Nucleus accumbens (tissue), 56 donors: ENCODE data around the gene CDKN2A.

ENCODE experiments used
- DNase-seq, 56 donors: peaks; one replicate each; lab custom pipeline; 2025; lab: John Stamatoyannopoulos, UW

CDKN2A gene

DNA sequence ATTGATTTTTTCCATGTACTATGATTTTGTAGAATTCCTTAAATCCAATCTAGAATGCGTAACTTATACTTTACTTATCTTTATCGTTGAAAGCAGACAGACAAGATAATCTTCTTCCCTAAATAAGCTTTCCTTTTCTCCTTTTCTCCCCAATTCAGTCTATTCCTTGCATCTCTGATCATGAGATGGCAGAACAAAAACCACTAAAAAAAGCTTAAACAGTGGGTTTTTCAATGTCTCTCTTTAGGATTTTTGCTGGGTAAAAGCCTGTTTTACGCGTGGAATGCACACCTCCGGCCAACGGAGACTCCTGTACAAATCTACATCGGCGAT lies 14.2 kb upstream of the CDKN2A start:
- DNase-seq: no peak

DNA sequence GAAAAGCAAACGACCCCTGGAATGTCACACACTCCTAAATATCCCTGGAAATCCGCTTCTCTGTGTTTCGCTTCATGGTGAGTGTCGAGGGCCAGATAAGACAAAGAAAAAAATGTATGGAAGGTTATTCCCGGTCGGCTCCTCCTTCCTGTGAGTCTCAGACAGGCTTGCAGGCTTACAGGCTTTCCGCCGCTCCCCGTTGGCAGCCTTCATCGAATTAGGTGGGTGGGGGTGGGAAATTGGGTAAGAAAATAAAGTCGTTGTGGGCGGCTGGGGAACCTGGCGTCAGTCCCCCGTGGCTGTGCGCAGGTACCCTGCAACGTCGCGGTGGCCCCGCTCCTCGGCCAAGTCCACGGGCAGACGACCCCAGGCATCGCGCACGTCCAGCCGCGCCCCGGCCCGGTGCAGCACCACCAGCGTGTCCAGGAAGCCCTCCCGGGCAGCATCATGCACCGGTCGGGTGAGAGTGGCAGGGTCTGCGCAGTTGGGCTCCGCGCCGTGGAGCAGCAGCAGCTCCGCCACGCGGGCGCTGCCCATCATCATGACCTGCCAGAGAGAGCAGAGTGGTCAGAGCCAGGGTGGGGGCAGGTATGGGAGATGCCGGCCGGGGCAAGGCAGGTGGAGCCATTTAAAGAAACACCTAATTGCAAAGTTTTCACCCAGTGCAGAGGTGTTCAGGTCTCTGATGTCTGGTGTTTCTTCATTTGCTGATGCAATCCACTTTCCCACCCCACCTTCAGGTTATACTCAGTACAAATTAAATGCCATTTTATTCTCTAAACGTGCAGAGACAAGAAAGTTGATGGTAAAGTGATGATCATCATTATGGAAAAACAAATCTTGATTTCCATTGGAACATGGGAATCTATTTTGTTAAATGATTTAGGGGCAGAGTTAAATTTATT lies 11.8 kb upstream of the CDKN2A start:
- DNase-seq: no peak

DNA sequence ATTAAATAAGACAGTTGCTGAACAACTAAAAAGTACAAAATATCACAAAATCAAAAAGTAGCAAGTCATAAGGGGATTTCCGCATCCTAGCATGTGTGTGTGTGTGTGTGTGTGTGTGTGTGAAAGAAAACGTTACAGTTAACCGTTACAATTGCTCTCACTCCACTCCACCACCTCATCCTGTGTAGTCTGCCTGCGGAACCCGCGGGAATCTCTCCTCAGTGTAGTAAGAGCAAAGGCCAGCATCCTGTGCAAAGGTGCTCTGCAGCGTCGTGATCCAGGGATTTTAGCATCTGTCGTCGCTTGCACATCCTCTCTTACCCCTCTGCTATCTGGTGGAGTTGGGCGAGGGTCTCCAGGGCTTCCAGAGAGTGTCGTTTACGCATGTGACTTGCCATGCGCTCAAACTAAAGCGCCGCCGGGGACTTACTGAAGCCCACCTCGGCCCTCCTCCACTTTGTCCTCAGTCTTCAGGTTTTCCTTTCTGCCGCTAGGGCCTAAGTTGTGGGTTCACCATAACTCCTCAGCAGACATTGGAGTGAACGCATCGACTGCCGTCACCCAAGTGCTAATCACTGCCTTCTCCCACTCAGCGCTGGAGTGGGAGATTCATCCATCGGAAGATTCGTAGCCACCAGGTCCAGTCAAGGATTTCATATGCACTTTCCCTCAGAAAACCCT lies 11.0 kb upstream of the CDKN2A start:
- no peak for DNase-seq

DNA sequence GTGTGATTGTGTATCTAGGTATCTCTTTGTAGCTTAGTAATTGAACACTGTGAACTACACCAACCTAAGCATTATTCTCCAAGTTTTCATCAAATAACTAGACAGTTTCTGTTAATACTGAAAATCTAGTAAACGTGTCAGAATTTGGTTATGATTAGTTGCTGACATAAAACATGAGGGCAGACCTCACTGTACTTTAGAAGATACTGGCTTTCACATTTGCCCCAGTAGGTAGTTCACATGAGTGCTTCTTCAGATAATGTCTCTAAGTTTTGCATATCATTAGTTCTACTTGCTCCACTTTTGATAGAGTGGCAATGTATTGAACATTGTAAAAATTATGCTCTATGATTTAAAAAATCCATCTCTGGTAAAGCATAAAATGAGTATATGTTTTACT lies 7.8 kb upstream of the CDKN2A start:
- no peak for DNase-seq

DNA sequence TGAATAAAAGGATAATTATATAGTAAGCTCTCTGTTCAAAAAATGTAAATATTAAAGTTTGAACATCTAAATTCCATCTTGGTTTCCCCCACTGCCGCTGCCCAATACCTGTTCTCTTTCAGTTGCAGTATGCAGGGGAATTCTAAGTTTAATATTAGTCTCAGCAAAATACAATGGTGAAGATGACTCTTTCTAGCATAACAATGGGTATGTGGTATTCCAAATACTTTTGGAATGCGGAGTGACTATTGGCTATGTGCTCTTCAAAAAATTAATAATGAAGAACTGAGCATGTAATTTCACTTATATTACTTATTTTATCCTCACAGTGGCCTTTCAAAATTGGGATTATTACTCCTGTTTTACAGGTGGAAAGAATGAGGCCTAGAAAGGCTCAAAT lies 3.8 kb upstream of the CDKN2A start:
- DNase-seq: no peak

DNA sequence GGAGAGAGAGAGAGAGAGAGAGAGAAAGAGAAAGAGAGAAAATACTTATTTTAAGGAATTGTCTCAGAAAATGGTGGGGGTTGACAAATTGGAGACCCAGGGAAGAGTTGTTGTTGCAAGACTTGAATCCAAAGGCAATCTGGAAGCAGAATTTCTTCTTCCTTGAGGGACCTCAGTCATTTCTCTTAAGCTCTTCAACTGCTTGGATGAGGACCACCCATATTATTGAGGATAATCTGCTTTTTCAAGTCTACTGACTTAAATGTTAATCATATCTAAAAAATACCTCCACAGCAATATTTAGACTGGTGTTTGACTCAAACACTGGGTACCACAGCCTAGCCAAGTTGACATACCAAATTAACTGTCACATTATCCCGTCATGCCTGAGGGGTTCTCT lies 3.3 kb upstream of the CDKN2A start:
- no peak for DNase-seq

DNA sequence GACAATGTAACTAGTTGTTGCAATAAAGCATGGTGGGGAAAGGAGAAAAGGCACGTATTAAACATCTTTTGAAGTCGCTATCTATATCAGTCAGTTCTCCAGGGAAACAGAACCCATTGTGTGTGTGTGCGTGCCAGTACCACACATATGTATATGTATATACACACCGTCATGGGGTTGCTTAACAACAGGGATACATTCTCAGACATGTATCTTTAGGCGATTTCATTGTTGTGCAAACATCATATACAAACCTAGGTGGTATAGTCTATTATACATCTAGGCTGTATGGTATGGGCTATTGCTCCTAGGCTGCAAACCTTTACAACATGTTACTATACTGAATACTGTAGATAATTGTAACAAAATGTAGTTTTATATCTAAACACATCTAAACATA lies 2.7 kb upstream of the CDKN2A start:
- no peak for DNase-seq

DNA sequence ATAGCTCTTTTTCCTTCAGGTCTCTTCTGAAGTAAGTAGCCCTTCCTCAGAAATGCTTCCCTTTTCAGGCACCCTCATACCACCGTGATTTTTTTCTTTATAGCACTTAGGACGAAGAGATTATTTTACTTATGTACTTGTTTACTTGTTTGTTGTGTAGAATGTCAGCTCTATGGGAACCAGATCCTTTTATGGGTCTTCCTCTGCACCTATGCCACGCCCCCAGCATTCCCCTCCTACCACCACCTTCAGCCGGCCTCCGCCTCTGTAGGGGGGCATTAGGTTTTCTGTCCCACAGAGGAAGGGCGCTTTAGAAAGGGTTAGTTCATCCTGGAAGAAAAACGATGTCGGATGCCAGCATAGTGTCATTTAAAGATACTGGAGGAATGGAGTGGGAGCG lies 2.2 kb upstream of the CDKN2A start:
- DNase-seq: no peak

DNA sequence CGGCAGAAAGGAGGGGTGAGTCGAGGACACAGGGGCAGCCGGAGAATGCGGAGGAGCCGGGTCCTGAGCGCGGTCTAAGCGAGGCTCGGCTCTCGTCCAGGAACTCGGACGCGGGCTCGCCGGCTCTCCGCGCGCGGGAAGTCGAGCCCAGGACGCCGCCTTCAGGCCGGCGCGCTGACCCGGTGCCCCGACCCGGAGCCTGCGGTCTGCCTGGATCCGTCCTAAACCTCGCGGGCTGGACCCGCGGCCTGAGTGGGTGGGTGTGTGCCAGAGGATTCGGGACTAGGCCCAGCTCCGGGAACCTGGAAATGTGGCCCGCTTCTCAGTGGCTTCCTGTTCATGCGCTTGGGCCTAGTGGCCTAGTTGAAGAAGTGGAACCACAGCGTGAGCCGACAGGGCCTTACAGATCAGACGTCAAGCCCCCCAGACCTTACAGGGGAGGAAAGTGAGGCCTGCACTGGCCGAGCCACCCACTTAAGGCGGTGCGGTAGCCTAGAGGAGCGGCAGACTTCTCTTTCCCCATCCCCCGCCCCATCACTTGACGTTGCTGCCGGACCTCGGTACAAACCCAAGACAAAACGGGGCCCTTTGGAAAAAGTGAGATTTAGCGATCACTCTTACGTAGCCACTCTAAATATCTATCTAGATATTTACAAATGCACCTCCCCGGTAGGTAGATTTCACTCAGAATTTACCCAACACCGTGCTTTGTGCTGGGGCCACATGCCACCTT lies 1.6 kb upstream of the CDKN2A start:
- DNase-seq: peak in 9 of 56 donors; percentile 18 to 54 (median 34)

DNA sequence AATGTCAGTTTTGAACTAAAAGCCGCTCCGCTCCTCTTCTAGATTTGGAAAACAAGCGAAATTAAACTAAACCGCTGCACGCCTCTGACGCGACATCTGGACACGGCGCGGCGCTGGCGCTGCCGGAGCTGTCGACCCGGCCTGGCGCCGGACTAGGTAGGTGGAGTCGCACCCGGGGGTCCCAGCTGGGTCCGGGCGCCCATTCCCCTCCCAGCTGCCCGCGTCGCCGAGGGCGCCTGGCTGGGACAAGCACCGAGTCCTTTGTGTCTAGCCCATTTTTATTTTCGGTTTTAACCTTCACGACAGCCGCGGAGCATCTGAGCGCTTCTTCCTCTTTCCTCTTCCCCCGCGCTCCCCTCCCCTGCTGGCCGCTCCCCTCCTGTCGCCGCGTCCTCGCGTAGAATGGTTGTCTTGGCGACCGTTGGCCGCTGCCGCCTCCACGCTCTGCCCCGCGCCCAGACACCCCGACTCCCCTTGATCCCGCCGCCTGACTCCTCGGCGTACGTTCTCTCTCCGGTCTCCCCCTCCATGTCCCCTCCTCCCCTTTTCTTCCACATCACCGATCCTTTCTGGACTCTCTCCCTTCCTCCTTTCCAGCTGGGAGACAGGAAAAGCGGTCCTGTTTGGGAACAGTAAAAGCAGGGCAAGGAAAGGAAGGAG lies 944 bp upstream of the CDKN2A start:
- DNase-seq: peak in 28 of 56 donors; percentile 12 to 69 (median 34)

DNA sequence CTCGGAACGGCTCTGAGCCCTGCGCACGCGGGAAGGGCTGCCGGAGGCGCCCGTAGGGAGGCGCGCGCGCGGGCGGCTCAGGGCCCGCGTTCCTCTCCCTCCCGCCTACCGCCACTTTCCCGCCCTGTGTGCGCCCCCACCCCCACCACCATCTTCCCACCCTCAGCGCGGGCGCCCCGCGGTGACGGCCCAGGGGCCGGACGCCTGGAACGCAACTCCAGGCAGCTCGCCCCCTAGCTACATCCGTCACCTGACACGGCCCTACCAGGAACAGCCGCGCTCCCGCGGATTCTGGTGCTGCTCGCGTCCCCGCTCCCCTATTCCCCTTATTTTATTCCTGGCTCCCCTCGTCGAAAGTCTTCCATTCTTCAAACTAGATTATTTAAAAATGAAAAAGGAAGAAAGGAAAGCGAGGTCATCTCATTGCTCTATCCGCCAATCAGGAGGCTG lies 389 bp upstream of the CDKN2A start, which contains the start of gene CDKN2B-AS1:
Gene CDKN2B-AS1 (plus strand): TSS at position 236 of the 450 bp plus-strand sequence.
- DNase-seq: peak in 19 of 56 donors; percentile 12 to 71 (median 29)

DNA sequence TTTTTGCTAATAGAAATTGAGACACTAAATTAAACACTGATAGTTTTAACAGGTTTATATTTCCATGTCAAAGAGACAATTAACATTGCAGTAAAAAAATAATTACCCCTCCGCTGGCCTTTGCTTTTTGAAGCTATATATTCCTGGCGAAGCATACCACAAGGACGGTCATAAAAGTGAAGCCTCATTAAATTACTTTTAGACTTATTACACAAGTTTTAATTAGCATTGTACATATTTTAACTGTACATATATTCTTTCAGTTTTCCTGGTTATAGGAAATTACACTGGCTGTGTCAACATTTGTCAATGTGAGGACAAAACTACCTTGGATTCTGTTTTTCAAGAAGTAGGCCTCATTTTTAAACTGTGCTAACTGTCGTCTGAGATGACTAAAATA lies 1.2 kb downstream of the CDKN2A start:
- no peak for DNase-seq

DNA sequence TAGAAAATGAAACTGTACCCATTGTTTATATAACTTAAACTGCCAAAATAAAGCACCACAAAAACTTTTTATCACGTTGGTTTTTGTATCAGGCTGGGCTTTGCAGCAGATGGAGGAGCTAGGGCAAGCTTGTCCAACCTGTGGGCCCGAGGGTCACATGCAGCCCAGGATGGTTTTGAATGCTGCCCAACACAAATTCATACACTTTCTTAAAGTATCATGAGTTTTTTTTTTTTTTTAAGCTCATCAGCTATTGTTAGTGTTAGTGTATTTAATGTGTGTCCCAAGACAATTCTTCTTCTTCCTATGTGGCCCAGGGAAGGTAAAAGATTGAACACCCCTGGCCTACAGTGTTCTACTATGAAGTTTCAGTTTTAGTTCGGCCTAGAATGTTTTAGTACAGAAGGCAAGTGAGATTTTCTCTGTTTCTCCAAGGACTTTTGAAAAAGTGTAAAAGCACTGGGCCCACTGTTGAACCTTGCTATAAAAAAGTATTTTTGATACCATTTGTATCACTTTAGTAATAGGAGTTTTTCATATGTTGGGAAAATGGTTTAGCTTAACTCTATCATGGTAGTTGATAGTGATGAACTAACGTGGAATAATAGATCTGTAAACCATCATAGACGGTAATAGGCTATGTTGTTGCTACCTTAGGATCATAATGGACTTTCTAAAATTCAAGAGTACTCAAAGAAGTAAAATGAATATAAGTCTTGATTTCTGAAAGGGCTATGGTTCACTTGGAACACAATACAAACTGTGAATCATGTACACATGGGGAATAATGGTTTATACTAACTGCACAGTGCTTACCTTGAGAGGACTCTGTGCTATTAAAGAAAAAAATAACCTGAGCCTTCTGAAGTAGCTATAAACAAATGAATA lies 2.9 kb downstream of the CDKN2A start:
- no peak for DNase-seq

DNA sequence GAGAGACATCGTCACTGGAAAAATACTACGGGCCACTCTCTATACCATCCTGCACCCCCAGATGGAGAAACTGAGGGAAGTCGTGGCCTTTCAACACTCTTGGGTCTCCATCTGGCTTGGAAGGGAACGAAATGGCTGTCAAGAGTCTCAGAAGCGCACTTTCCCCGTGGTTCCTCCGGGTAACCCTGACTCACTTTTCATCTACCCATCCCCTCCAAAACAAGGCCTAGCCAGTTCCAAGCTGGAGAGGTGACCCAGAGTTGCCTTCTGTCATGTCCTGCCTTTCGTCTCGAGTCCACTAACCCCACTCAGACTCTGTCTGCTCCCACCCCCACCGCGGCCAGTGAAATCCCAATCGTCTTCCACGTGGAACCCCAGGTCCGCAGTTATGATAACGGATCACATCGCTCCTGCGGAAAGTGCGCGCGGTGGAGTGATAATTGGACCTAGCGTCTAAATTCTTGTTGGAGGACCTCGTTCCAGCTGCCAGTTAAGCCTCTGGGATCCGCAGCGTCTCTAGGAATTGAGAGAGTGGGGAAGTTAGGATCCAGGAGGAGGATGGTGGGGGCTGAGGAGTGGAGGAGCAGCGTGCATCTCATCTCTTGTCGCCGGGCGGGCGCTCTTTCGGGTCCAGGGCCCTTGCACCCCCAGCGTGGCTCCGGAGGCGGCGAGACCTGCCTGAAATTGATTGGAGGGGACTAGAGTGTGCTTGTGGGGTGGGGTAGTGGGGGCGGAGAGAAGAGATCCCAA lies 4.6 kb downstream of the CDKN2A start:
- DNase-seq: no peak

DNA sequence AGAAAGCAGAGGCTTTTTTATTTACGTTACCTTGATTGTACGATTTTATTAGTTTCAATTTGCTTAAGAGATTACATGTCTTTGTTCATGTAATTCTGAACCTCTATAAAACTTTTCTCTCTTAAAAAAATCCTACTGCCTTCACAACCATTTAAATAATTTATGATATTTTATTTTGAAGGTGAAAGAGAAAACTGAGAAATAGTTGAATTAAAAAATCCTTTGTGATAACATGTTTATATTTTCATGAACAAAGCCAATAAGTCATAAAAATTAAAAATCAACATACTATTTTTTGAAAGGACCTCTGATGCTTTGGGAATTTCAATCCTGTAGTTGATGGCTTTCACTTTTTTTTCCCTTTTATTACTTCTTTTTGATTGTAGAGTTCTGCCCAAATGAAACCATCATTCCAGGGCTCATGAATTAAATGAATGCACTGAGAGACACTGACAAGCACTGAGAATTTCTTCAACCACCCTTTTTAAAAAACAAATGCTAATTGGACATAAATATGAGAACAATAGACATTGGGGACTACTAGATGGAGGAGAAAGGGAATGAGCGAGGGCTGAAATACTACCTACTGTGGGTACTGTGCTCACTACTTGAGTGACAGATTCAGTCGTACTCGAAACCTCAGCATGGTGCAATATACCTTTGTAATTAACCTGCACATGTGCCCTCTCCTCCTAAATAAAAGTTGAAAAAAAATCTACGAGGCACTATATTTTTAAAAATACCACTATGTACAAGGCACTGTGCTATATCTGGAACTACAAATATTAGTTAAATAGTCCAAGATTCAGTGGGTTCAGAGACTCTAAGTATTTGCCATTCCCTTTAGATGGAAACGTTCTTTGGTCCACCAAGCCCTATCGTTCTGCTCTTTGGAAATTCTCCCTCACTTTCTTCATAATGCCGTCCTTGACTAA lies 5.9 kb downstream of the CDKN2A start:
- no peak for DNase-seq

DNA sequence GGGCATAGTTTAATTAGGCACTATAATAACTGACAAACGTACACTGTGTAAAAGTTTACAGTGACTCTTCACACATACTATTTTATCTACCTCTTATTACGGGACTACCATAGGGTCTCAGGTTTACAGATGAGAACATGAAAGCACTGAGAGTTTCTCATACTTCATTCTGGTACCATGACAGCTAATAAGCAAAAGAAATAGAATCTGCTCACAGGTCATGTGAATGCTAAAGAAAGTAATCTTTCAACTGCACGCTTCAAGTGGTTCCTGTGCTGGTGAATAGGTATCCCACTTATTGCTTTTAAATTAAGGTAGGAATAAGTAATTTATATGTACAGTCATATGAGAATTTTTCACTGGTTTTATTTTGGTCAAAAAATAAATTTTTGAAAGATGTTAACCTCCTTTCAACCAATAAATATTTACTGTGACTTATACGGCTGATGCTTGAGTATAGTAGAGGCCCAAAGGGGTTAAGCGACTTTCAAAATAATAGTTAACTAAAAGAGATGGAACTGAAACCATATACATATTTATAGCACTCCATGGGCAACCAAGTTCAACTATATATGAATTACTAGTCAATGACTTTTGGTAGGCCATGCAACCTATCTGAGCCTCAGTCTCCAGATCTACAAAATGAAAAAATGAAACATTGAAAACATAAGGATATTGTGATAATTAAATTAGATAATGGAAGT lies 8.1 kb downstream of the CDKN2A start:
- DNase-seq: no peak

DNA sequence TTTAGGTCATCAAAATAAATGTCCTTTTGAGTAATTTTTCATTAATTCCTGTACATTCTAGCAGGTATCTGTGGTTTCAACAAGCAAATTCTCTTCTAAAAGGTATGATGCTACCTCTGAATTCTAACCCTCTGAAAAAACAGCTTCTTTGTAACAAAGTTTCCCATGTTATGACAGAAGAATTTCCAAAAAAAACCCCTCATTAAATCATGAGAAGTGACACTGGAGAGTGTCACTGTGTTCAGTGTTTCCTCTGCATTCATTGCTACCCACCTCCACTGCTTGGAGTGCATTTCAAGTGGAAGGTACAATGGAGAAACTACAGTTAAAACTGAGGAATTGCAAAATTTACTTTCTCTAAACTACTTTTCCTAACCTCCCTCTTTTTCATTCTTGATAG lies 10.1 kb downstream of the CDKN2A start:
- no peak for DNase-seq
